MCF 10A (cell line): ENCODE results near the gene GGT7. TPM values are rescaled to one million over a fixed set of nuclear protein-coding genes. Genes with fewer than 3 reads are reported as not detected.

Experiments
- BruUV-seq: library from RNA; stranded (reverse); fragments of 400-500 nt; replicated peaks from 2 replicates; lab custom pipeline; 2021; lab: Mats Ljungman, UMichigan
- CTCF ChIA-PET: fragments of 300-600 bp; sonication (Branson Sonifier 250); formaldehyde crosslinking; extraction: SDS; loops from one replicate; lab custom pipeline; 2021; ENCODE audit warnings: antibody characterized with exemption, inconsistent platforms; lab: Yijun Ruan, JAX
- POLR2A ChIA-PET: fragments of 300-600, 350-650 bp; sonication (Branson Sonifier 250); formaldehyde crosslinking; extraction: SDS; loops from one replicate; lab custom pipeline; 2020; ENCODE audit warnings: antibody characterized with exemption, inconsistent platforms; lab: Yijun Ruan, JAX
- DNase-seq: peaks from one replicate; pipeline ENCODE4 v3.0.0-alpha.2; 2018; ENCODE audit not compliant: unreplicated experiment
- H3K27ac Mint-ChIP-seq: one replicate; pipeline ENCODE4 v1.8.0; 2022; ENCODE audit warnings: mild to moderate bottlenecking, low read depth, mixed read lengths; ENCODE audit not compliant: unreplicated experiment
- H3K27me3 Mint-ChIP-seq: one replicate; pipeline ENCODE4 v1.8.0; 2022; ENCODE audit warnings: mixed read lengths; ENCODE audit not compliant: insufficient read depth, unreplicated experiment
- H3K36me3 Mint-ChIP-seq: one replicate; pipeline ENCODE4 v1.8.0; 2022; ENCODE audit warnings: mild to moderate bottlenecking, moderate library complexity, mixed read lengths; ENCODE audit not compliant: insufficient read depth, unreplicated experiment
- H3K4me1 Mint-ChIP-seq: one replicate; pipeline ENCODE4 v1.8.0; 2022; ENCODE audit warnings: mixed read lengths; ENCODE audit not compliant: insufficient read depth, unreplicated experiment
- H3K4me3 Mint-ChIP-seq: one replicate; pipeline ENCODE4 v1.8.0; 2022; ENCODE audit warnings: mild to moderate bottlenecking, moderate library complexity, mixed read lengths; ENCODE audit not compliant: unreplicated experiment
- H3K9me3 Mint-ChIP-seq: one replicate; pipeline ENCODE4 v1.8.0; 2022; ENCODE audit warnings: mixed read lengths; ENCODE audit not compliant: unreplicated experiment
- CTCF ChIP-seq: fragments of 200-600 bp; IDR thresholded peaks from one replicate; pipeline ENCODE4 v1.8.0; 2022; ENCODE audit warnings: antibody characterized with exemption, mild to moderate bottlenecking; ENCODE audit not compliant: unreplicated experiment
- intact Hi-C: fragments of 100-400 bp; cut with micrococcal nuclease; formaldehyde crosslinking; loops from 2 replicates; pipeline ENCODE4 v1.14.1; 2022
- total RNA-seq: library from RNA; stranded (reverse); gene quantifications from 2 replicates; pipeline ENCODE4 v1.2.3, GENCODE V29; 2022

GGT7 gene
- total RNA-seq, 1 experiment from 2014 or later: 3.2 TPM

- Mint-ChIP-seq H3K36me3 (no peaks in the 10 kb centered on the region), H3K4me3 (peak overlapping the region; percentile 71), H3K9me3 (no peaks in the 10 kb centered on the region), H3K27ac (no peak overlapping the region), H3K27me3 (no peaks in the 10 kb centered on the region), H3K4me1 (peaks cover 45% of the 10 kb centered on the region)
- peak; percentile 91 for DNase-seq
- intact Hi-C loops: loop anchor here (1.0 kb wide), 4 partner anchors 74 to 218 kb away; partner anchors contain the start of genes GSS, MYH7B and TRPC4AP
- TF ChIP-seq CTCF: peak; percentile 94
- POLR2A ChIA-PET: interaction anchor here (0.6 to 4.8 kb wide), 14 partner anchors 16 to 222 kb away, joined by 3 to 116 read pairs (median 4); partner anchors contain the start of genes GSS, MYH7B and TRPC4AP
- BruUV-seq: no TSS peak
- CTCF ChIA-PET: interaction anchor here (0.6 to 10.5 kb wide), 43 partner anchors 9 to 580 kb away, joined by 3 to 279 read pairs (median 5); partner anchors contain the start of genes GSS, MYH7B and TRPC4AP
Measured at GRCh38 chr20:34874094-34874654, 1.5 kb upstream of the GGT7 start.

- CTCF ChIA-PET: interaction anchor here (0.5 to 10.5 kb wide), 37 partner anchors 8 to 907 kb away, joined by 3 to 279 read pairs (median 6); partner anchors contain the start of genes GSS, MYH7B and TRPC4AP
- POLR2A ChIA-PET: interaction anchor here (0.7 to 4.8 kb wide), 13 partner anchors 17 to 274 kb away, joined by 3 to 116 read pairs (median 4); partner anchors contain the start of genes EDEM2, GSS, MYH7B and TRPC4AP
- Mint-ChIP-seq H3K4me3 (peak overlapping the region; percentile 71), H3K9me3 (no peaks in the 10 kb centered on the region), H3K27ac (no peak overlapping the region), H3K27me3 (no peaks in the 10 kb centered on the region), H3K36me3 (no peaks in the 10 kb centered on the region), H3K4me1 (peaks cover 42% of the 10 kb centered on the region)
- TF ChIP-seq CTCF: no peak
- intact Hi-C loops: loop anchor here (1.0 kb wide), 4 partner anchors 75 to 219 kb away; partner anchors contain the start of genes GSS, MYH7B and TRPC4AP
- no peak for DNase-seq
- BruUV-seq: no TSS peak
Measured at GRCh38 chr20:34873583-34874093, 982 bp upstream of the GGT7 start.

GRCh38 chr20:34871966-34872621 is 562 bp downstream of the GGT7 start:
- H3K9me3 Mint-ChIP-seq: no peaks in the 10 kb centered on the region
- DNase-seq: no peak
- H3K36me3 Mint-ChIP-seq: no peaks in the 10 kb centered on the region
- POLR2A ChIA-PET: interaction anchor here (0.6 to 3.5 kb wide), 10 partner anchors 28 to 275 kb away, joined by 3 to 17 read pairs (median 4); partner anchors contain the start of genes EDEM2, GSS, MYH7B and TRPC4AP
- H3K4me1 Mint-ChIP-seq: peaks cover 41% of the 10 kb centered on the region
- no peaks in the 10 kb centered on the region for H3K27me3 Mint-ChIP-seq
- BruUV-seq: no TSS peak
- H3K27ac Mint-ChIP-seq: no peak overlapping the region
- CTCF ChIA-PET: interaction anchor here (0.6 to 10.5 kb wide), 22 partner anchors 10 to 275 kb away, joined by 3 to 279 read pairs (median 4); partner anchors contain the start of genes EDEM2, GSS and MYH7B
- no peak for TF ChIP-seq CTCF
- intact Hi-C loops: no loop called here
- peak overlapping the region; percentile 71 for H3K4me3 Mint-ChIP-seq
